ENCODE measurements around the gene KDELR1. TPM values are rescaled to one million over a fixed set of nuclear protein-coding genes. Genes with fewer than 3 reads are reported as not detected.

KDELR1 gene
- total and polyA plus RNA-seq, 4 donors: 101 to 156 (median 125) TPM

DNA sequence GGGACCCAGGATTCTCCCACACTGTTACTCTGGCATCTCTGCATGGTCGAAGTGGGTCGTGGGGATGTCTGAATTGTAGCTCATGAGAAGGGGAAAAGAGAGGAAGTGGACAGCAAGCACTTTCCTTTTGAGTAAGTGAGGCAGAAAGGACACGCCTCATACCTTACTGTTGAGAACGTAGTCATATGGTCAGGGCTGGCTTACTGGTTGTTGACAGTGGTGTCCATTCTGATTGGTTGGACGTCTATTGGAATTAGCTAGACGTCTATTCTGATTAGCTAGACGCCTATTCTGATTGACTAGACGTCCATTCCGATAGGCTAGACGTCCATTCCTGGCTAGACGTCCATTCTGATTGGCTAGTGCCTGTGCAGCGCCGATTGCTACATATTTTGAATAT, 14.5 kb upstream of the KDELR1 start:
- no peak for ATAC-seq (ENCODE audit: insufficient read depth, low FRiP score)

GRCh38 chr19:48405010-48405659, 13.8 kb upstream of the KDELR1 start:
- DNase-seq: no peak
- H3K36me3 ChIP-seq (ENCODE audit: control insufficient read depth in 4 of 4, insufficient read depth in 4 of 4, low read length in 4 of 4): no peaks in the 10 kb centered on the region
- 87 to 90% methylated on average over 27 of the region's 27 CpGs for WGBS, 2 donors
- H3K9ac ChIP-seq (ENCODE audit: insufficient read depth in 1 of 2, low read length in 2 of 2): no peak overlapping the region
- H3K9me3 ChIP-seq (ENCODE audit: control insufficient read depth in 4 of 4, insufficient read depth in 3 of 4, low read length in 3 of 4): peaks cover 0 to 7% (median 0%) of the 10 kb centered on the region in 4 donors
- H3K4me3 ChIP-seq: no peak overlapping the region
- TF ChIP-seq, protein P1, sequence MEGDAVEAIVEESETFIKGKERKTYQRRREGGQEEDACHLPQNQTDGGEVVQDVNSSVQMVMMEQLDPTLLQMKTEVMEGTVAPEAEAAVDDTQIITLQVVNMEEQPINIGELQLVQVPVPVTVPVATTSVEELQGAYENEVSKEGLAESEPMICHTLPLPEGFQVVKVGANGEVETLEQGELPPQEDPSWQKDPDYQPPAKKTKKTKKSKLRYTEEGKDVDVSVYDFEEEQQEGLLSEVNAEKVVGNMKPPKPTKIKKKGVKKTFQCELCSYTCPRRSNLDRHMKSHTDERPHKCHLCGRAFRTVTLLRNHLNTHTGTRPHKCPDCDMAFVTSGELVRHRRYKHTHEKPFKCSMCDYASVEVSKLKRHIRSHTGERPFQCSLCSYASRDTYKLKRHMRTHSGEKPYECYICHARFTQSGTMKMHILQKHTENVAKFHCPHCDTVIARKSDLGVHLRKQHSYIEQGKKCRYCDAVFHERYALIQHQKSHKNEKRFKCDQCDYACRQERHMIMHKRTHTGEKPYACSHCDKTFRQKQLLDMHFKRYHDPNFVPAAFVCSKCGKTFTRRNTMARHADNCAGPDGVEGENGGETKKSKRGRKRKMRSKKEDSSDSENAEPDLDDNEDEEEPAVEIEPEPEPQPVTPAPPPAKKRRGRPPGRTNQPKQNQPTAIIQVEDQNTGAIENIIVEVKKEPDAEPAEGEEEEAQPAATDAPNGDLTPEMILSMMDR (IDR thresholded peaks at IDR 0.05; ENCODE audit: control extremely low read depth, extremely low read depth): no peak
- no peaks in the 10 kb centered on the region for H3K4me1 ChIP-seq (ENCODE audit: control insufficient read depth in 5 of 5, insufficient read depth in 5 of 5, low read length in 5 of 5)
- H3K27ac ChIP-seq (ENCODE audit: low read depth in 1 of 2, low read length in 1 of 2): no peak overlapping the region
- no peak for ATAC-seq (ENCODE audit: insufficient read depth, low FRiP score)
- H3K27me3 ChIP-seq (ENCODE audit: control insufficient read depth in 3 of 3, insufficient read depth in 3 of 3, low read length in 2 of 3): peaks cover 0 to 4% (median 0%) of the 10 kb centered on the region in 3 donors

More for the DNA sequence above, 14.5 kb upstream of the KDELR1 start:
- Histone ChIP-seq H3K4me1 (ENCODE audit: control insufficient read depth in 5 of 5, insufficient read depth in 5 of 5, low read length in 5 of 5) (no peaks in the 10 kb centered on the region), H3K9ac (ENCODE audit: insufficient read depth in 1 of 2, low read length in 2 of 2) (no peak overlapping the region), H3K27me3 (ENCODE audit: control insufficient read depth in 3 of 3, insufficient read depth in 3 of 3, low read length in 2 of 3) (peaks cover 0 to 4% (median 0%) of the 10 kb centered on the region in 3 donors), H3K4me3 (no peak overlapping the region), H3K36me3 (ENCODE audit: control insufficient read depth in 4 of 4, insufficient read depth in 4 of 4, low read length in 4 of 4) (no peaks in the 10 kb centered on the region), H3K9me3 (ENCODE audit: control insufficient read depth in 4 of 4, insufficient read depth in 3 of 4, low read length in 3 of 4) (peaks cover 0 to 7% (median 0%) of the 10 kb centered on the region in 4 donors), H3K27ac (ENCODE audit: low read depth in 1 of 2, low read length in 1 of 2) (no peak overlapping the region)
- TF ChIP-seq, protein P1 (IDR thresholded peaks at IDR 0.05; ENCODE audit: control extremely low read depth, extremely low read depth): no peak
- DNase-seq: no peak
- 78 to 82% methylated on average over 13 of the region's 13 CpGs for WGBS, 2 donors

DNA sequence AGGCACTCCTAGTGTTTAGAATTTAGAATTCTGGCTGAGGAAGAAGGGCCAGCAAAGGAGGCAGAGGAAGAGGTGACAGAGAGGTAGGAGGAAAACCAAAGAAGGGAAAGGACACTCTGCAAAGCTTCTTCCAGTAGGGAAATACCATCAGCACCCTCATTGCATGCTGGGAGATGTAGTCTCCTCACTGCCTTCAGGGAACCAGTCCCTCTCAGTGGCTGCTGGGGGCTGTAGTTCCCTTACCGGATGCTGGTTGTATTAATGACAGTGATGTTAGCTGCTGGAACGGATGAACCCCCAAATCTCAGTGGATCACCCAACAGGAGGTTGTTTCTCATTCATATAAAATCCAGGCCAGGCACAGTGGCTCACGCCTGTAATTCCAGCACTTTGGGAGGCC, 12.3 kb upstream of the KDELR1 start:
- Histone ChIP-seq H3K9ac (ENCODE audit: insufficient read depth in 1 of 2, low read length in 2 of 2) (no peak overlapping the region), H3K27me3 (ENCODE audit: control insufficient read depth in 3 of 3, insufficient read depth in 3 of 3, low read length in 2 of 3) (peaks cover 0 to 4% (median 0%) of the 10 kb centered on the region in 3 donors), H3K9me3 (ENCODE audit: control insufficient read depth in 4 of 4, insufficient read depth in 3 of 4, low read length in 3 of 4) (peaks cover 0 to 7% (median 0%) of the 10 kb centered on the region in 4 donors), H3K27ac (ENCODE audit: low read depth in 1 of 2, low read length in 1 of 2) (no peak overlapping the region), H3K36me3 (ENCODE audit: control insufficient read depth in 4 of 4, insufficient read depth in 4 of 4, low read length in 4 of 4) (no peaks in the 10 kb centered on the region), H3K4me1 (ENCODE audit: control insufficient read depth in 5 of 5, insufficient read depth in 5 of 5, low read length in 5 of 5) (no peaks in the 10 kb centered on the region), H3K4me3 (no peak overlapping the region)
- ATAC-seq (ENCODE audit: insufficient read depth, low FRiP score) (no peak), DNase-seq (peak; percentile 53 to 73 (median 59))
- WGBS, 2 donors: 32 to 46% methylated on average over 3 of the region's 3 CpGs
- TF ChIP-seq, protein P1 (IDR thresholded peaks at IDR 0.05; ENCODE audit: control extremely low read depth, extremely low read depth): no peak
